ENCODE measurements around the gene DIMT1. TPM values are rescaled to one million over a fixed set of nuclear protein-coding genes. Genes with fewer than 3 reads are reported as not detected.

The DIMT1 gene
- total and polyA plus RNA-seq, 2 of the 8 experiments (the other 6 are each of a cell fraction or from before 2014, with no cell fraction given), result 19.3 to 42.1 TPM

GRCh38 chr5:62385816-62386400 is 17.8 kb downstream of the DIMT1 start:
- Histone ChIP-seq H3K18ac (ENCODE audit: extremely low read depth, low read length) (no peak overlapping the region), H3K56ac (replicated peaks; ENCODE audit: insufficient read length, low read depth, low read length) (no peak overlapping the region), H3K79me2 (ENCODE audit: control insufficient read depth in 1 of 2, insufficient read depth in 2 of 2, low read length in 2 of 2) (no peaks in the 10 kb centered on the region), H3K9me3 (ENCODE audit: insufficient read depth in 2 of 2, low read depth in 1 of 2, low read length in 1 of 2) (no peaks in the 10 kb centered on the region), H3K36me3 (ENCODE audit: control insufficient read depth in 2 of 4, insufficient read depth in 4 of 4, low read length in 3 of 4) (peaks cover 6 to 84% (median 36%) of the 10 kb centered on the region in 4 experiments), H3K4me2 (ENCODE audit: insufficient read depth in 1 of 2, low read depth in 2 of 2, low read length in 2 of 2) (no peak overlapping the region), H2BK15ac (ENCODE audit: low read length) (no peak overlapping the region), H2BK12ac (ENCODE audit: low read depth, low read length) (no peak overlapping the region), H3K9ac (replicated peaks in 1 of 4; ENCODE audit: extremely low read depth in 1 of 4, low read depth in 3 of 4, low read length in 3 of 4) (no peak overlapping the region), H2BK5ac (ENCODE audit: low read depth, low read length) (no peak overlapping the region), H2AFZ (ENCODE audit: low read length) (no peak overlapping the region), H3K79me1 (ENCODE audit: low read depth, low read length) (no peaks in the 10 kb centered on the region), H3K23ac (ENCODE audit: insufficient read length) (no peak overlapping the region), H3K4me1 (replicated peaks in 1 of 4; ENCODE audit: control insufficient read depth in 3 of 4, insufficient read depth in 4 of 4, low read length in 3 of 4) (no peaks in the 10 kb centered on the region), H3K14ac (ENCODE audit: insufficient read length) (no peak overlapping the region), H4K20me1 (replicated peaks in 1 of 2; ENCODE audit: control insufficient read depth in 1 of 2, insufficient read depth in 2 of 2, low read length in 2 of 2) (peaks cover 0 to 2% of the 10 kb centered on the region in 2 experiments), H2AK5ac (ENCODE audit: low read depth, low read length) (no peak overlapping the region), H4K91ac (replicated peaks; ENCODE audit: insufficient read length, low read length) (no peak overlapping the region), H3K4me3 (ENCODE audit: extremely low read depth in 1 of 4, insufficient read depth in 2 of 4, low read depth in 3 of 4, low read length in 4 of 4) (no peak overlapping the region), H3K23me2 (ENCODE audit: low read depth, low read length) (no peaks in the 10 kb centered on the region), H3K4ac (replicated peaks; ENCODE audit: insufficient read length, low read depth, low read length) (no peak overlapping the region), H4K8ac (ENCODE audit: extremely low read depth, insufficient read depth, low read length) (no peak overlapping the region), H3K27ac (ENCODE audit: low read depth, low read length) (no peak overlapping the region), H2BK20ac (ENCODE audit: low read length) (no peak overlapping the region), H3K27me3 (replicated peaks in 1 of 4; ENCODE audit: control insufficient read depth in 3 of 4, extremely low read depth in 1 of 4, insufficient read depth in 3 of 4, low read length in 3 of 4) (no peaks in the 10 kb centered on the region), H4K5ac (ENCODE audit: insufficient read length, low read depth, low read length) (no peak overlapping the region), H2BK120ac (replicated peaks; ENCODE audit: low read depth, low read length) (no peak overlapping the region)
- no peak for FAIRE-seq
- 93% methylated on average over 2 of the region's 2 CpGs; no CpG with 5 or more reads in 1 of the 2 experiments for WGBS, 2 experiments (ENCODE audit: extremely low coverage in 1 of 2, insufficient coverage in 1 of 2, insufficient read length in 1 of 2, insufficient replicate concordance in 2 of 2, low coverage in 1 of 2, low lambda C conversion rate in 2 of 2, missing lambda C conversion rate in 1 of 2)
- DNase-seq (ENCODE audit: low read depth in 1 of 2, low spot score in 2 of 2), result no peak
- ChIA-PET CTCF (ENCODE audit: partially characterized antibody) (no interaction called here), POLR2A (ENCODE audit: partially characterized antibody) (no interaction called here)
- TF ChIP-seq SUZ12 (IDR thresholded peaks at IDR 0.05; ENCODE audit: low read length), result no peak
- no peak for TF ChIP-seq TBP (IDR thresholded peaks at IDR 0.05; ENCODE audit: low read depth, low read length)
- no peak for TF ChIP-seq E2F6 (IDR thresholded peaks at IDR 0.05)
- no peak for TF ChIP-seq KDM4A (IDR thresholded peaks at IDR 0.05; ENCODE audit: low read depth, low read length, severe bottlenecking)
- TF ChIP-seq GTF2F1 (IDR thresholded peaks at IDR 0.05; ENCODE audit: borderline replicate concordance, low read depth, low read length), result no peak
- no peak for TF ChIP-seq SRF (IDR thresholded peaks at IDR 0.05; ENCODE audit: low read depth, low read length)
- TF ChIP-seq CHD2 (IDR thresholded peaks at IDR 0.05; ENCODE audit: low read length), result no peak
- no peak for TF ChIP-seq CEBPB (IDR thresholded peaks at IDR 0.05; ENCODE audit: low read depth, low read length)
- TF ChIP-seq SIX5 (IDR thresholded peaks at IDR 0.05; ENCODE audit: low read depth, low read length), result no peak
- no peak for TF ChIP-seq SAP30 (IDR thresholded peaks at IDR 0.05; ENCODE audit: insufficient read depth, insufficient replicate concordance, low read length)
- TF ChIP-seq SP1 (IDR thresholded peaks at IDR 0.05; ENCODE audit: low read depth, low read length), result no peak
- TF ChIP-seq HDAC6 (IDR thresholded peaks at IDR 0.05; ENCODE audit: low read depth, low read length), result no peak
